Esophagus squamous epithelium (tissue), 5 donors: ENCODE measurements around the gene IGDCC3. TPM values are rescaled to one million over a fixed set of nuclear protein-coding genes. Genes with fewer than 3 reads are reported as not detected.

Experiments
- DNase-seq: peaks from one replicate; lab custom pipeline; 2025; lab: John Stamatoyannopoulos, UW
- H3K27ac ChIP-seq, 4 donors: fragments of 200-600 bp; sonication (generic); one replicate each; pipeline ENCODE4 v1.5.1; 2016 to 2019; ENCODE audit warnings: mild to moderate bottlenecking in 1 of 4
- H3K27me3 ChIP-seq, 4 donors: fragments of 200-600 bp; sonication (generic); 1 replicate in 3 of 4; 2 replicates in 1 of 4; pipeline versions ENCODE4 v1.5.1 to v1.6.0; 2017 to 2021; ENCODE audit warnings: antibody characterized with exemption in 1 of 4
- H3K36me3 ChIP-seq, 3 donors: fragments of 200-600 bp; sonication (generic); one replicate each; pipeline ENCODE4 v1.5.1; 2016 to 2019
- H3K4me1 ChIP-seq, 3 donors: fragments of 200-600 bp; sonication (generic); one replicate each; pipeline ENCODE4 v1.5.1; 2017 to 2019
- H3K4me3 ChIP-seq, 4 donors: fragments of 200-600 bp; sonication (generic); 1 replicate in 3 of 4; 2 replicates in 1 of 4; pipeline ENCODE4 v1.5.1; 2016 to 2019; ENCODE audit warnings: mild to moderate bottlenecking in 2 of 4, moderate library complexity in 1 of 4
- H3K9me3 ChIP-seq, 3 donors: fragments of 200-600 bp; sonication (generic); one replicate each; pipeline ENCODE4 v1.5.1; 2016 to 2019
- CTCF ChIP-seq, 6 experiments: fragments of 450-650 bp in 4 of 6; fragments of 200-600 bp in 2 of 6; sonication (generic) in 2 of 6; IDR thresholded peaks; one replicate each; pipeline ENCODE4 v1.5.1; 2016 to 2019; ENCODE audit warnings: antibody characterized with exemption in 6 of 6, mild to moderate bottlenecking in 4 of 6, moderate library complexity in 4 of 6
- POLR2A ChIP-seq, 4 donors: fragments of 450-650 bp; IDR thresholded peaks; one replicate each; pipeline ENCODE4 v1.6.1; 2017; ENCODE audit warnings: antibody characterized with exemption in 4 of 4, mild to moderate bottlenecking in 4 of 4, moderate library complexity in 3 of 4
- WGBS, 2 donors: methylation state at CpG; one replicate each; pipeline ENCODE4 v1.1.5; 2018; 5-methylcytosine and 5-hydroxymethylcytosine counted together
- intact Hi-C: fragments of 100-400 bp; cut with DNase I; formaldehyde crosslinking; loops from one replicate; pipeline ENCODE4 v1.15.0; 2022
- total RNA-seq, 4 donors: library from RNA; depleted of rRNA; stranded (reverse); fragments of >200 nt; gene quantifications; one replicate each; pipeline ENCODE4 v1.1.0, GENCODE V29; 2016
- donor health status: DM: yes; HTN: yes; CAD: no.

The IGDCC3 gene
- total RNA-seq, 4 donors from 2014 or later, result not detected

GRCh38 chr15:65391732-65392131 lies 13.9 kb upstream of the IGDCC3 start:
- Histone ChIP-seq H3K9me3 (no peaks in the 10 kb centered on the region), H3K4me1 (peaks cover 0 to 13% (median 5%) of the 10 kb centered on the region in 3 donors), H3K36me3 (no peaks in the 10 kb centered on the region), H3K4me3 (no peak overlapping the region), H3K27me3 (peaks cover 0 to 69% (median 7%) of the 10 kb centered on the region in 4 donors), H3K27ac (no peak overlapping the region)
- 68 to 77% methylated on average over 10 of the region's 10 CpGs for WGBS, 2 donors
- no peak for TF ChIP-seq POLR2A (IDR thresholded peaks at IDR 0.05)
- no peak for TF ChIP-seq CTCF (IDR thresholded peaks at IDR 0.05)
- DNase-seq, result no peak
- intact Hi-C loops, result no loop called here

- H3K36me3 ChIP-seq, result no peaks in the 10 kb centered on the region
- no peaks in the 10 kb centered on the region for H3K9me3 ChIP-seq
- intact Hi-C loops, result no loop called here
- peaks cover 5 to 12% (median 6%) of the 10 kb centered on the region in 3 donors for H3K4me1 ChIP-seq
- H3K27ac ChIP-seq, result no peak overlapping the region
- DNase-seq, result no peak
- TF ChIP-seq CTCF (IDR thresholded peaks at IDR 0.05) (no peak), POLR2A (IDR thresholded peaks at IDR 0.05) (no peak)
- H3K27me3 ChIP-seq, result peaks cover 0 to 56% (median under 1%) of the 10 kb centered on the region in 4 donors
- no peak overlapping the region for H3K4me3 ChIP-seq
- WGBS, 2 donors, result 78 to 90% methylated on average over 1 of the region's 1 CpG
Observed at GRCh38 chr15:65390447-65390846, 12.6 kb upstream of the IGDCC3 start.

- TF ChIP-seq CTCF (IDR thresholded peaks at IDR 0.05), result no peak
- TF ChIP-seq POLR2A (IDR thresholded peaks at IDR 0.05), result no peak
Observed at GRCh38 chr15:65389226-65389625, 11.4 kb upstream of the IGDCC3 start.

DNA sequence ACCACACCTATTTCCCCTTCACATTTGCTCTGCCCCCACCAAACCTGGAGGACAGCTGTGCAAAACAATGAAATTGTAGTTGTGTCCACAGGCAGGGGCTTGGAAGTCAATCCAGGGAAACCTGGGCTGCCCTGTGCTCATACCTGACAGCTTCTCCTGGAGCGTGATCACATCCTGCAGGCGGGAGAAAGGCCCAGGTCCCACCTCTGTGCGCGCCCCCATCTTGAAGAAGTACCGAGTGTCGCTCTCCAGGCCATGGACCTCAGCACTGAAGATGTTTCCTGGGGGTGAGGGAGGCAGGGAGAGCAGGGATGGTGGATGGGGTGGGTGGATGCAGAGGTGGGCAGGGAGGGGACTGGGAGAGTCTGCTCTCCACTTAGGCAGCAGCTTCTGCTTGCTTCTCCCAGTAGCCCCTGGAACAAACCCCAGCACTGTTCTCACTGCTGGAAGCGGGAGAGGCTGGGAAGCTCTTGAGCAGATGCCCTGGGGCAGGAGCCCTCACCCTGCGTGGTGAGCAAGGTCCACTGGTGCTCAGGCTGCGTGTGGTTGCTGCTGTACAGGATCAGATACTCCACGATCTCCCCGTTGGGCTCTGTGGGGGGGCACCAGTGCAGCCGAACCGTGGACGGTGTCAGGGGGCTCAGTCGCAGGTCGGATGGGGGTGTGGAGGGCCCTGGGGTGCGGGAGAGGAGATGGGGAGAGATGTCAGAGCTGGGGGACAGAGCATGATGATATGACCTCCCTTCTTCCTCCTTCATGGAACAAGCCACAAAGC lies 10.7 kb upstream of the IGDCC3 start:
- no peak for TF ChIP-seq CTCF (IDR thresholded peaks at IDR 0.05)
- no peak for TF ChIP-seq POLR2A (IDR thresholded peaks at IDR 0.05)
- no peak overlapping the region for H3K27ac ChIP-seq
- no peaks in the 10 kb centered on the region for H3K36me3 ChIP-seq
- peaks cover 0 to 42% (median 0%) of the 10 kb centered on the region in 4 donors for H3K27me3 ChIP-seq
- DNase-seq, result no peak
- intact Hi-C loops, result loop anchor here (5.0 kb wide), 1 partner anchor 66 kb away; no protein-coding TSS in a partner anchor
- no peaks in the 10 kb centered on the region for H3K9me3 ChIP-seq
- H3K4me3 ChIP-seq, result no peak overlapping the region
- H3K4me1 ChIP-seq, result peaks cover 16 to 23% (median 16%) of the 10 kb centered on the region in 3 donors
- WGBS, 2 donors, result 77 to 100% methylated on average over 1 to 9 of the region's 17 CpGs

More at GRCh38 chr15:65389226-65389625, 11.4 kb upstream of the IGDCC3 start:
- Histone ChIP-seq H3K27ac (no peak overlapping the region), H3K9me3 (no peaks in the 10 kb centered on the region), H3K4me3 (no peak overlapping the region), H3K36me3 (no peaks in the 10 kb centered on the region), H3K4me1 (peaks cover 16 to 23% (median 16%) of the 10 kb centered on the region in 3 donors), H3K27me3 (peaks cover 0 to 44% (median 0%) of the 10 kb centered on the region in 4 donors)
- WGBS, 2 donors, result 51 to 71% methylated on average over 2 to 3 of the region's 10 CpGs
- no peak for DNase-seq
- intact Hi-C loops, result loop anchor here (5.0 kb wide), 1 partner anchor 67 kb away; no protein-coding TSS in a partner anchor

- H3K27ac ChIP-seq, result no peak overlapping the region
- H3K9me3 ChIP-seq, result no peaks in the 10 kb centered on the region
- intact Hi-C loops, result loop anchor here (5.0 kb wide), 1 partner anchor 65 kb away; no protein-coding TSS in a partner anchor
- H3K27me3 ChIP-seq, result peaks cover 0 to 41% (median 0%) of the 10 kb centered on the region in 4 donors
- peaks cover 16 to 23% (median 16%) of the 10 kb centered on the region in 3 donors for H3K4me1 ChIP-seq
- no peaks in the 10 kb centered on the region for H3K36me3 ChIP-seq
- no peak overlapping the region for H3K4me3 ChIP-seq
- no peak for DNase-seq
- TF ChIP-seq POLR2A (IDR thresholded peaks at IDR 0.05), result no peak
- 92 to 94% methylated on average over 6 of the region's 6 CpGs for WGBS, 2 donors
Observed at GRCh38 chr15:65386886-65387285, 9.1 kb upstream of the IGDCC3 start.
